ENCODE data around the gene SRBD1.

SRBD1 gene

DNA sequence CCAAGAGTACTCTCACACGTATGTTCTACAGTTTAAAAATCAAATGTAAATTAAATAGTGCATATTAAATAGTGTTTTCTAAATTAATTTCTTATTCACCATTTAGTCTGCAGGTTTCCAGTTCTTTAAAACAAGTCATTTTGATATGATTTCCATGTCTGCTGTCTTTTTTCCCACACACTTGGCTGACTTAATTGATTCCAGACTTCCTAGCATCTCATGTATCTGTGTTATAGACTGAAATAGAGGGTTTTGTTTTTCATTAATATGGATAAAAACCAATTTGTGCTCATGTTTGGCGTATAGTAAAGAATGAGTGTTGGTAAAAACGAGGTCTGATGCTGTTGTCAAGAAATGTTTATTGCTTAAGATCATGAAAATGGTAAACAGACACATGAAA is 104.3 kb downstream of the SRBD1 start:
- H3K4me3 ChIP-seq (ENCODE audit: low read length): no peak overlapping the region
- TF ChIP-seq CTCF (IDR thresholded peaks at IDR 0.05; ENCODE audit: insufficient read depth, low read depth, low read length, missing control alignments): no peak
- no peak for DNase-seq (ENCODE audit: low read depth)

DNA sequence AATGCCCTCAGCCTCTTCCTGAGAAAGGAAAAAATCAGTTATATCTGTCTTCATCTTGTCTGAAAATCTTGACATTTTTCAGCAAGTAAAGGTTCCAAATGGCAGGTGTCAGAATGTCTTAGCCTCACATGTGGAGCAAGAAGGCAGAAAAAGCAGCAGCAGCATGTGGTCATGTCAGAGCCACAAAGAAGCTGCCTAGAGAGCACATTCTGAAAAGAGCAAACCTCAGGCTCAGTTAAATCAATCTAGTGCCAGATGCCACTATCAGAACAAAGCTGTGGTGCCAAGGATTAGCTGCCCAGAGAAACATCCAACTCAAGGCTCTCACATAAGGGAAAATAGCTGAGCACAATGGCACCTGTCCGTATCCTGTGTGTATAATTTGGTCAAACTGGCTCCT is 105.9 kb downstream of the SRBD1 start:
- DNase-seq (ENCODE audit: low read depth): no peak
- no peak overlapping the region for H3K4me3 ChIP-seq (ENCODE audit: low read length)
- no peak for TF ChIP-seq CTCF (IDR thresholded peaks at IDR 0.05; ENCODE audit: insufficient read depth, low read depth, low read length, missing control alignments)

- DNase-seq (ENCODE audit: low read depth): no peak
- no peak overlapping the region for H3K4me3 ChIP-seq (ENCODE audit: low read length)
- no peak for TF ChIP-seq CTCF (IDR thresholded peaks at IDR 0.05; ENCODE audit: insufficient read depth, low read depth, low read length, missing control alignments)
Measured at GRCh38 chr2:45498661-45499550, 112.2 kb downstream of the SRBD1 start.

DNA sequence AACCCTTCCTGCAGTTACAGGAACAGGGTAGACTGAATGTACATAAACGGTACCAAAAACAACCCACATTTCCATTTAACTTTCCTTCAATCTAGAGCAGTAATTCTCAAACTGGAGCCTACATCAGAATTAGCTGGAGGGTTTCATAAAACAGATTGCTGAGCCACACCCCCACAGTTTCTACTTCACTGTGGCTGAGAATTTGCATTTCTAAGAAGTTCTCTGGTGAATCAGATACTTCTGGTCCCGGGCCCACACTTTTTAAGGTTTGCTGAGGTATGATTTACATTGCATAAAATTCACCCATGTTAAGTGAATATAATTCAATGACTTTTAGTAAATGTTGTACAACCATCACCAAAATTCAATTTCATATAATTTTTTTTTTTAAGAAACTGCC is 113.7 kb downstream of the SRBD1 start:
- DNase-seq (ENCODE audit: low read depth): no peak
- no peak overlapping the region for H3K4me3 ChIP-seq (ENCODE audit: low read length)
- no peak for TF ChIP-seq CTCF (IDR thresholded peaks at IDR 0.05; ENCODE audit: insufficient read depth, low read depth, low read length, missing control alignments)

DNA sequence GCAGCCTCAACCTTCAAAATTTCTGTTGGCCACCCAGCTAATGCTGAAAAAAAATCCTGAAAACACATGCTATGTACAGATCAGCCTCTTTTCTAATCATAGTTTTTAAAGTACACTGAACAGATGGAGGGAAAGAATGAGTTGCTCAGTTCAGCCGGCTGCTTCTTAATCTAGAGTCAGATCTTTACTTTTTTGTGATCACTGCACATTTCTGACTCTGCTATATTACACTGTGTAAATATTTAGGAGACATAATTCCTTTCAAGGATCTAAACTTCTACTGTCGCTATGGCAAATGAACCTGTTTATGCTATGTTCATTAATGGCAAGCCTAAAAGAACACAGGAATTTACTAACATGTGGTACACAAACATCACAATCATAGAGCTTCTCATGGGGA is 114.2 kb downstream of the SRBD1 start:
- DNase-seq (ENCODE audit: low read depth): no peak
- no peak overlapping the region for H3K4me3 ChIP-seq (ENCODE audit: low read length)
- no peak for TF ChIP-seq CTCF (IDR thresholded peaks at IDR 0.05; ENCODE audit: insufficient read depth, low read depth, low read length, missing control alignments)

DNA sequence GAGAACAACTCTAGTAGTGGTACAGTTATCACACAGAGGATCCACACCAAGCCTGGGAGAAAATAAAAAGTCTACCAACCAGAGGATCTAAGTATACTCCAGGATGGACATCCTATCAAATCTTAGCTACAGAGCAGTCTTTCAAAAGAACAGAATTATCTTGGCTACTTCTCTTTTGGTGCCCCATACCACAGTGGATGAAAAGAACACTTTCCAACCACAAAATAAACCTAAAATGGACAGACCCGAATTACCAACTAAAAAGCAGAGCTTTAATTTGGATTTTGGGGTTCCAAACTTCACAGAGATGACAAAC is 116.1 kb downstream of the SRBD1 start:
- no peak for TF ChIP-seq CTCF (IDR thresholded peaks at IDR 0.05; ENCODE audit: insufficient read depth, low read depth, low read length, missing control alignments)
- no peak for DNase-seq (ENCODE audit: low read depth)
- H3K4me3 ChIP-seq (ENCODE audit: low read length): no peak overlapping the region
